Transverse colon (tissue), 4 donors: ENCODE data around the gene ADM5.

Experiments
- CTCF ChIP-seq, 5 experiments: fragments of 200-600 bp in 3 of 5; fragments of 450-650 bp in 2 of 5; sonication (generic) in 3 of 5; IDR thresholded peaks; 1 replicate in 2 of 5; 2 replicates in 3 of 5; pipeline ENCODE4 v1.5.1; 2016 to 2017; ENCODE audit warnings: antibody characterized with exemption in 5 of 5, inconsistent platforms in 3 of 5, mild to moderate bottlenecking in 2 of 5, moderate library complexity in 1 of 5
- EP300 ChIP-seq: sonication (generic); formaldehyde crosslinking; IDR thresholded peaks from one replicate; pipeline ENCODE4 v1.6.1; 2017; ENCODE audit warnings: antibody characterized with exemption, low read depth
- POLR2A ChIP-seq: fragments of 450-650 bp; IDR thresholded peaks from one replicate; pipeline ENCODE4 v1.6.1; 2016; ENCODE audit warnings: antibody characterized with exemption, mild to moderate bottlenecking, moderate library complexity
- POLR2AphosphoS5 ChIP-seq, 3 donors: sonication (generic); formaldehyde crosslinking; IDR thresholded peaks; one replicate each; pipeline ENCODE4 v1.6.1; 2016; ENCODE audit warnings: antibody characterized with exemption in 3 of 3

DNA sequence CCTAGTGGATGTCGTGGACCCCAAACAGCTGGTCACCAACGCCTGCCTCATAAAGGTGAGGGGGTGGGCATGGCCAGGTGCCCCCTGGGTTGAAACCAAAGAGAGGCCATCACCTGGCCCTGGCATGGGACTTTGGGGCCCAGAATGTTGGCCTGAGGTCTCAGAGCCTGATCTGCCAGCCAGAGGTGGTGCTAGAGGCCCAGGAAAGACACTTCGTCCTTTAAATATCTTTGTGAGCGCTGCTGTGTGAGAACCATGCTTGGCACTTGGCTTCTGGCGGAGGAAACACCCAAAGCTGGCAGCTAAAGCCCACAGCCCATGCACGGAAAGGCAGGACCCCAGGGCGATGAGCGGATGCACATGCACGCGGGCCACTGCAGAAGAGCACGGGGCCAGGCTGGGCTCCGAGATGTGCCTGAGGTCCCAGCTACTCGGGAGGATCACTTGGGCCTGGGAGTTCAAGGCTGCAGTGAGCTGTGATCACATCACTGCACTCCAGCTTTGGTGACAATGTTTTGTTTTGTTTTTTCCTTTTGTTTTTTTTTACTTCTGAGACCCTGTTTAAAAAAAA lies 4.3 kb upstream of the ADM5 start:
- no peak for TF ChIP-seq CTCF (IDR thresholded peaks at IDR 0.05)
- TF ChIP-seq EP300: no peak
- TF ChIP-seq POLR2A: no peak
- TF ChIP-seq POLR2AphosphoS5 (IDR thresholded peaks at IDR 0.05): no peak
